Stimulated activated CD8-positive, alpha-beta memory T cell treated with anti-CD3 and anti-CD28 coated beads, Interleukin-15, amount 100 ng/mL, for 1 hour (primary cell): Measurements from ENCODE around the gene ADSS1.

ENCODE experiments used
- DNase-seq: peaks from one replicate; pipeline ENCODE4 v3.0.0-alpha.2; 2020; ENCODE audit warnings: low read depth

The ADSS1 gene

DNA sequence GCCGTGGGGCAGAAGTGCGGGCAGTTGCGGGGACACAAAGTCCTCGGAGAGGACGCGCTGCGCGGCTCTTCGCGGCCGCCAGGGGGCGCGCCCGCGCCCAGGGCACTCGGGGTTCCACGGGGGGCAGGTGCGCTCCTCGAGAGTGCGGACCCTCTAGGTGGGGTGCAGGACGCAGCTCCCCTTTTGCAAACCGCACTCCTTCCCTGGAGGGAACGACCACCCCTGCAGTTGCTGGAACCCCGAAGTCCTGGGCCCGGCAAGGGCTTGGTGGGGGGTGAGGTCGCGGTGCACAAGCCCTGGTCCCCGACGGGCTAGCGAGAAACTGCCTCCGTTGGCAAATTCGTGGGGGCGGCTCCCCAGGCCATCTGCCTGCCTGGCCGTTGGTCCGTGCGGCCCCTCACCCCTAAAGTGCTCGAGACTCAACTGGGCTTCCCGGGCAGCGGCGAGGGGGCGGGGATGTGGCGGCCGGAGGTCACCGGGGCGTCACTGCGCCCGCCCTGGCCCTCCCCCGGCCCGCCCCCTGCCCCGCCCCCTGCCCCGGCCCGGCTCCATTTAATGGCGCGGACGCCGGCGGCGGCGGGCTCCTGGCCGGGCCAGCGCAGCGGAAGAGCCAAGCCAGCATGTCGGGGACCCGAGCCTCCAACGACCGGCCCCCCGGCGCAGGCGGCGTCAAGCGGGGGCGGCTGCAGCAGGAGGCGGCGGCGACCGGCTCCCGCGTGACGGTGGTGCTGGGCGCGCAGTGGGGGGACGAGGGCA lies at the start of gene ADSS1:
Gene ADSS1, plus strand, starts transcription at position 579 of the 756 bp plus-strand sequence. Its CDS starts 42 bp downstream, at position 621.
- peak; percentile 14 for DNase-seq

DNA sequence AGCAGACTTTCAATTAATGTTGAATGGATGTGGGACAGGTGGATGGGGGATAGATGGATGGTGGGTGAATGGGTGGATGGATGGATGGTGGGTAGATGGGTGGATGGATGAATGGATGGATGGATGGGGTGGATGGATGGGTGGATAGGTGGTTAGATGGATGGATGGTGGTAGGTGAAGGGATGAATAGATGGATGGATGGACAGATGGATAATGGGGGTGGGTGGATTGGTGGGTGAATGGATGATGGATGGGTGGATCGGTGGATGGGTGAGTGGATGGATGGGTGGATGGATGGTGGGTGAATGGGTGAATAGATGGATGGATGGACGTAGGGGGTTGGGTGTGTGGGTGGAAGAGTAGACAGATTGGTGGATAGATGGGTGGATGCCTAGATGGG lies 48.6 kb upstream of the ADSS1 start:
- DNase-seq = no peak

DNA sequence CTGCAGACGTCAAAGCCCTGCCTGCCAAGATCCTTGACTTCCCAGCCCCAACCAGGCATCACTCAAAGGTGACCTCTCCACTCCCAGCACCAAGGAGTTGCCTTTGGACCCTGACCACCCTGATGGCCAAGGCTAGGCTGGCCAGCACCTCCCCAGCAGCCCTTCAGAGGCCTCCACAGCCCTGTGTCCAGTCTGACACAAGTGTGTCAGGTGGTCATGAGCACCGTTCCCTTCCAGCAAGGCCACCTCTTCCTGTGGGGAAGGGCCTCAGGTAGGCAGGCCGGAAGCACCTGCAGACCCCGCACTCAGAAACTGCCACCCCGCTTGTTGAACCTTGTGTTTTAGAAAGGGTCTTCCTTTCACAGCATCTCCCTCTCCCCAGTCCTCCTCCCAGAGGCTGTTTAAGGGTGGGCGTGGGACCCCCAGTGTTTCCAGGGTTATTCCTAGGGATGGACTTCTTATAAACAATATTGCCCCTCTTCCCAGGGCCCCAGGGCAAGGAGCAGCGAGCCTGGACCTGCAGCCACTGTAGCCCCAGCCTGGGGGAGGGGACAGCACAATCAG lies 47.8 kb upstream of the ADSS1 start:
- DNase-seq = no peak

DNA sequence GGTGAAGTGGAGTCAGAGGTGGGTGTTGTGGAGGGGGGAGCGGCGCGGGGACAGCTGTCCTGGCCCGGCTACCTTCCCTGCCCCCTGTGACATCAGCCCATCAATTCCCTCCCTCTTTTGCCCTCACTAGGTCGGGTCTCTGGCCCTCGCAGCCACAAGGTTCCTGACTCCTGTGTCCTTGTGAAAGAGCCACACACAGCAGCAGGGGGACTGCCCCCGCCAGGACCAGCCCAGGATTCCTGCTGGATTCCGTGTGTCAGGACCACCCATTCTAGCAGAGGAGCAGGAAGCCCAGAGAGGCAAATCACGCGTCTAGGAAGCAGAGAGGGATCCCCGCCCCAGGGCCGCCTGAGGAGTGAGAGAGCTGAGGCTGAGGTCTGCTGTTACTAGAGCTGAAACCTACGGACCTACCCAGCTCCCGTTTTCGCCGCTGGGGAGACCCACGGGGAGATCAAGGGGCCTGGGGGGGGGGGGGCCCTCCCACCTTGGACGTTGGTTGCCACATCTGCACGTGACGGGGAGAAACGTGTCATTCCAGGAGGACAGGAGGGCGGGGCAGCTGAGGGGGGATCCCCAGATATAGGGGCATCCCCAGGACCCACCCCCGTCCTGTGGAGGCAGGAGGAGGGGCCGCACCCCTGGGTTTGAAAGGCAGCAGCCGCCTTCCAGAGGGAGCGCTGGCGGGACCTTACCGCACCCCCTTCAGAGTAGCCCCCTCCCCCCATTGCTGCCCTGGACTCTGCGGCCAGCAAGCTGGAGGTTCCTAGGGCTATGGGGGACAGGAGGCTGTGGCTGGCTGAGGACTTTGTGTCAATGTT lies 47.1 kb upstream of the ADSS1 start:
- DNase-seq = no peak

DNA sequence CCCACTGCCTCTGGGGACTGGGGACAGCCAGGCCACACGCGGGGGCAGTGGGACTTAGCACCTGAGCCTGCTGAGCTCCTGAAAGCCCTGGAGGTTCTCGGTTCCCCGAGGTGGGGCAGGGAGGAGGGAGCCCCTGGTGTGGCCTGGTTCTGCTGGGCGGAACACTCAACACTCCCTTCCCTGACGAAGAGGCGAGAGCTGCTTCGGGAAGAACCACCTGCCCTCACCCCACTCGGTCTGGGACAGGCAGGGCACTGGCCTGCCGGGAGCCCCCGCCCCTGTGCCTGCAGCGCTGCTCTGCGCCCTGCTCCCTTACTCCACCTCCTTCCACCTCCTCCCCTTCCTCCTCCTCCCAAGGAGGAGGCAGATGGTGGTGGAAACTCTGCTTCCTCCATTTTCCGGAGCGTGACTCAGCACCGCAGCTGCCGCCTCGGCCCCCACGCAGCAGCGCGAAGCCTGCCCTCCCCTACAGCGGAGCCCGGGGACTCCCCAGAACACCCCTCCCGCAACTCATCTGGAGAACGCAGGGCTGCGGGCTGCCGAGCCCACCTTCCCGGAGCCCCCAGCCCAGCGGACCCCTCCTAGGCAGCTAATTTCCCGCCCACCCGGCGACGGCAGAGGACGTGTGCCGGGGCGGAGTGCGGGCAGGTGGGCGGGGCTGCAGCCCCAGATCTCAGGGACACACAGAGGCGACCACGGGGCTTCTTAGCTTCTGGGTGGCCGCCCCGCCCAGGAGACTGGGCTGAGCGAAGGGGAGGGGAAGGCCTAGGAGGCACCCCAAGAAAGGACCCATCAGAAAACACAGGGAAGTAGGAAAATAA lies 46.3 kb upstream of the ADSS1 start:
- DNase-seq = peak; percentile 47

DNA sequence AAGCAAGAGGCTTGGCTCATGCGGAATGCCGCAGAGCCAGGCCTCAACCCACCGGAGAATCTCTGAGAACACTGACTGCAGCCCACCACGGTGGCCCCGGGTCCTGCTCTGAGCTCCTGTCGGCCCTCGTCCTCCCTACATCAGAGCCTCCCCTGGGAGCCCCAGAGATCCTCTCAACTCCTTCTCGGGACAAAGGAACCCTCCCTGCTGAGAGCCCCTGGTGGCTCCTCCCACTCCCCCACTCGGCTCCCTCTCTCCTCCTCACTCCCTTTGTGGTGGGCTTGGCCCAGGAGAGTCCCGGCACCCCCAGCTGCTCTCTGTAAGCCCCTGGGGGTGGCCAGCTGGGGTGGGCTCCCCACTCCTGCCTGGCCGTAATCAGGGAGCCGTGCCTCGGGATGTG lies 45.7 kb upstream of the ADSS1 start:
- DNase-seq = no peak

DNA sequence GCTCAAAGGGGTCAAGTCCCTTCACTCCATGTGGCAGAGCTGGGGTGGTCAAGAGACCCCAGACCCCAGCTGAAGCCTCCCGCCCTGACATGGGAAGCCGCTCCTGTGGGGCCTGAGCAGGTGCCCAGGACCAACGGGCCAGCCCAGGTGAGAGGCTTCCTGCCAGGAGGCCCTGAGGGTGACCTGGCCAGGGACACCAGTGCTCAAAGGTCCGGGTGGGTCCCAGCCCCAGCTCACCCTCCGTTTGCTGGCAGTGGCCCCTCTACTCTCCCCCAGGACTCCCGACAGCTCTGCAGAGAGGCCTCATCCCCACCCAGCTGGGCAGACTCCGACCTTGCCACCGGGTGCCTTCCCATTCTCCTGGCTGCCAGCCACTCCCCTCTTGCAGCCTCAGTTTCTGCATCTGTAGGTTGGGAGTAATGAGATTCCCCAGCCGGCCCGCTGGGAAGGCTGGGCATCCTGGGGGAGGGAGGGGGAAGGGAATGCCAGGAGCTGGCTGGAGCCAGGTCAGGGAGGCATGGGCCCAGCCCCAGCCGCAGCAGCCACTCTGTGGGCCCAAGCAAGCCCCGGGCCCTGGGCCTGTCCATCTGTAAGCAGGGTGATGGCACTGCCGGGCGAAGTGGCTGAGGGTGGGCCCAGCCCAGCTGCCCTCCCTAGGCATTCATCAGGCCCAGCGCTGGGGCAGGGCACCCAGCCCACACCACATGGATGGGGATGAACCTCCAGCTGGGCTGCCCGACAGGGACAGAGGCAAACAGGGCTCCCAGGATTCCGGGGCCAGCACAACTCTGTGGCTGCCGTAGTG lies 44.9 kb upstream of the ADSS1 start:
- no peak for DNase-seq

DNA sequence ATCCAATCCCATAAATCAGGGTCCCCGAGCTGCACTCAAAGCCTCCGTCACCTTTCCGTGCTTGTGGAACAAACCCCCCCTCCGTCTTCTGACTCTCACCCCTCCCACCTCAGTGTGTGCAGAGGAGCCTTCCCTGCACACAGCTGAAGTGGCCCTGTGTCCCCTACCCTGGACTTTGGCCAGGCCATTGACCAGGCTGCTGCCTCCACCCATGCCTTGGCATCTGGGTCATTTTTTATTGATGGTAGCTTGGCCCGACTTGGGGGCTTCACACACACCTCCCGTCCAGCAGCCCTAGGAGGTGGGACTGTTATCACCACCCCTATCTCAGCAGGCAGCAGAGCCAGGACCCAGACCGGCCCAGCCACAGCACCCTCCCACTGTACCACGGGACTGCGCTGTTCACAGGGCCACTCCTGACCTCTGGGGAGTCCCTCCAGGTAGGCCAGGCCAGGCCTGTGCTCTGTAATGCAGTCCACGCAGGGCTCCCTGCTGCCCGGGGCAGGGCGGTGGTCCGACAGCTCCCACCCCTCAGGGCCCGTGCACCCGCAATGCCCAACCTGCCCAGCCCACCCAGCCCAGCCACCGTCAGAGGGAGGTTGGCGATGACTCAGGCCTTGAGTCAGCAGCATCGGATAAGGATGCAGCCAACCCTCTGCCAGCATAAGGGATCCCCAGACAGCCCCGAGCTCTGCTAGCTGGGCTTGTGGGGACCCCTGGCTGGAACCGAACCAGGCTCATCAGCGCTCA lies 43.8 kb upstream of the ADSS1 start:
- no peak for DNase-seq

DNA sequence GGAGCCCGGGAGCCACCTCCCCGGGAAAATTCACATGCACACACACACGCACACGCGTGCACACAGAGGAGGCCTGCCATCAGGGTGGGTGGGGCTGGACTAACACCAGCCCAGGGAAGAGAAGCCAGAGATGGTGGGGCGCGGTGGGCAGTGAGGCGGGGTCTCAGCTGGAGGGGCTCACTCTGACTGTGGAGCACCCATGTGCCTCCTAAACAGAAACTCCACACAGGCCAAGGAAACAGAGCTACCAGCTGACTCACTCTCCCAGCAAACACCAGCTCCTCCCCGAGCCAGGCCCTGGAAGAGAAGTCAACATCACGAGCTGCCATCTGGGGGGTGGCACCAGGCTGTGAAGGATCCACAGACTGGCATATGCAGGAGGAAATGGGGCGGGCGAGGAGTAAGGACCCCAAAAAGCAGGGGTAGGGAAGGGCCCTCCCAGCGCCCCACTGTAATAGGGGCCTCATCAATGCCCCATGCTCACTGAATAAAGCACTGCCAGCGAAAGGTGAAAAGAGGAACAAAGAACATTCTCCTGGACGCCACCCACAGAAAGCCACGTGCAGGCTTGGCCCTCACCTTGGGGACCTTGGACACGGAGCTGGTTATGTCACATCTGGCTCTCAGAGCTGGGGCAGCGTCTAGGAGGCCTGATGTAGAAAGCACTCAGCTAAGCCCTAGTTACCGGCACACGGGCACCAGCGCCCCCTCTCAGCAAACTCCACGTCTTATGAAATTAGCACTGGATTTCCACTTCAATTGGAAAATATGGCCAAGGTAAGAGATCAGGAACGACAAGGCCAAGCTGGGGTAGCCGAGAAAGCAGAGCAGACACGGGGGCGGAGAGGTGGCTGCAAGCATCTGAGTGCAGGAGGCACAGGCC lies 43.0 kb upstream of the ADSS1 start:
- DNase-seq = no peak

DNA sequence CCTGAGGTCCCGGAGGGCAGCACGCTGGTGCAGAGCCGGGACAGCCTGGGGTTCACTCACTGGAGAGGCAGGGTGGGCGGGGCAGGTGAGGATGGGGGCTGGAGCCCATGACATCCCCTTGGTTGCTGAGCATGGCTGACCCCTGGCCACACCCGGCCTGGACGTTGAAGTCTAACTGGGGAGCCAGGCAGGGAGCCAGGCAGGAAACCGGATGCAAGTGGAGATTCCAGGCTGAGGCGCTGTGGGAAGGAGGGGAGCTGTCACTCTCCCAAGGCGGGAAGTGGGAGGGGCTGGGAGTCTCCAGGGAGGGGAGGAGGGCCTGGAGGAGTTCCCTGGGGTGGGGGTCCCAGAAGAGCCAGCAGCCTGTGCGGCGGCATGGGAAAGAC lies 42.3 kb upstream of the ADSS1 start:
- DNase-seq = no peak

DNA sequence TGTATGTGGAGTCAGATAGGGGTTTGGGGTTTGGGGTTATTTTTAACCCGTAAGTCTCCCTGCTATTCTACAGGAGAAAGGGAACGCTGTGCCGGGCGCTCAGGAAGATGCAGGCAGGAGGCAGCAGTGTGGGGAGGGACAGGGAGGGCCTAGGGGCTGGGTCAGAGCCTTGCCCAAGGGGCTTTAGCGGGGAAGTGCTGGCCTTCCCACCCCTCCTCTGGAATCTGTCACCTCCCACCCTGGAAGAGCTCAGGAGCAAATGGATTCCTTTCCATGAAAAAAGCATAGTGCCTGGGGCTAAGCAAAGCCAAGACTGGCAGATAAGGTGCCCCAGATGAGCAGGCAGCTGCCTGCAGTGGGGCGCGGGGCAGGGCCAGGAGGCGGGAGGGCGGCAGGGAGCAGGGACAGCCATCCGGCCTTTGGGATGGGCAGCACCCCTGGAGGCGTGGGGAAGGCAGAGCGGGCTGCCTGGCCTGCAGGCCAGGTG lies 41.9 kb upstream of the ADSS1 start:
- DNase-seq = no peak

DNA sequence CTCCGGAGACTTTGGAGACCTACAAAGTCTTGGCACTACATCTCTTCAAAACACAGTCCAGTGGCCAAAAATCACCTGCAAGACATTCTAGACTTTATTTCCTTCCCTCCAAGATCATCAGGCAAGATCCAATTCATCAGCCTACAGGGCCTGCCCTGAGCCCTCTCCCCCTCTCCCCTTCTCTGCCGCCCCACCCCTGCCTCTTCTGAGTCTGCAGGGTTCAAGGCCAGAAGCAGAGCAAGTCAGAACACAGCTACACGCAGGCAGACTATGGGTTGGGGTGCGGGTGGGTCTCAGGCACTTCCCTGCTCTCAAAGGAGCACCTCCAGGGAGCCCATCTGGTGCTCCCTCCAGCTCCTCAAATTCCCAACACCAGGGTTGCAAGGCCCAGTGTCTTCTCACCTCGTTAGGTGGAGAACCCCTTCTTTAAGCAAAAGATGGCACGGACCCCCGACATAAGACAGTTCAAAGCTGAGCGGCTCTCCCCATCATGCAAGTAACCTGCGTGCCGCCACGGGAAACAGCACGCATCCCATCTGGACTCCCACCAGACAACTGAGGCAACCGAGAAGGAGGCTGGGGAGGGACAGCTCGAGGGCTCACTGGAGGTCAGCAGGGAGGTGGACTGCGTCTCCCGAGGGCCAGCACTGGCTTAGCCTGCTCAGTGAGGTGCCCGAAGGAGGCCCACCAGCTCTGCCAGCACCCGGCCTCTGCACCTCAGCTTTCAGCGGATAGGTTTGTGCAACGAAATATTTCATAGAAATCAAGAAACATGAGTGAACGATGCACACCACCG lies 40.2 kb upstream of the ADSS1 start:
- DNase-seq = no peak

DNA sequence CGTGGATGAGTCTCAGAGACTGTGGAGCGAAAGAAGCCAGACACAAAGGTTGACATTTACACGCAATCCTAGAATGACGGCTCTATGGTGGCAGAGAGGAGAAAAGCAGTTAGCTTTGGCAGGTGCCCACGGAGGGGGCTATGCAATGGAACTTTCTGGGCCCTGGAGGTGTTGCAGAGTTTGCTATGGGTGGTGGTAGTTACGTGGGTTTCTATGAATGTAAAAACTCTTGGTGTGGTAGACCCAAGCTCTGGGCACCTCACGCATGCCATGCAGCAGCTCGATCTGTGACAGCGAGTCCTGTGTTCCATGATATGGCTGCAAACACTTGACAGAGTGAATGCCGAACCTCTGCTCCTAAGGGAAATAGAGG lies 39.6 kb upstream of the ADSS1 start:
- DNase-seq = no peak

DNA sequence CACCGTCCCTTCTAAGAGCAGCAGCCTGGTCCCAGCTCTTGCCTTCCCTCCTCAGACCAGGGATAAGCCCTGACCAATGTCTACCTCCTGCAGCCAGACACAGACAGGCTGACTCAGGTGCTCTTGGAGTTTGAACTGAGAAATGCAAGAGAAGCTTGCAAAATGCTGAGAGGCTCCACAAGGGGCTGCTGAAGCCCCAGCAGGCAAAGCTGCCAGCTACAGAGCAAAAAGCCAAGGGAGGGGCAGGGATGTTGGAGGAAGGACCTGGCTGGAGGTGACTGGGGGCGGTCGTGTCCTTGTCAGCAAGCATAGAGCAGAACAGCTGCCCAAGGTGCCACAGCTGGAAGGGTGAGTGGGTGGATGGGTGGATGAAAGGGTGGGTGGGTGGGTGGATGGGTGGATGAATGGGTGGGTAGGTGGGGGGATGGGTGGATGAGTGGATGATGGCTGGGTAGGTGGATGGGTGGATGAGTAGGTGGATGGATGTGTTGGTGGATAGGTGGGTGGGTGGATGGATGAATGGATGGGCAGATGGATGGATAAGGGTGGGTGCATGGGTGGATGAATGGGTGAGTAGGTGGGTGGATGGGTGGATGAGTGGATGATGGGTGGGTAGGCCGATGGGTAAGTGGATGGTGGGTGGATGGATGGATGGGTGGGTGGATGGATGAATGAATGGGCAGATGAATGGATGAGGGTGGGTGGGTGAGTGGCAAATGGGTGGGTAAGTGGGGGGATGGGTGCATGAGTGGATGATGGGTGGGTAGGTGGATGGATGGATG lies 38.6 kb upstream of the ADSS1 start:
- DNase-seq = no peak

DNA sequence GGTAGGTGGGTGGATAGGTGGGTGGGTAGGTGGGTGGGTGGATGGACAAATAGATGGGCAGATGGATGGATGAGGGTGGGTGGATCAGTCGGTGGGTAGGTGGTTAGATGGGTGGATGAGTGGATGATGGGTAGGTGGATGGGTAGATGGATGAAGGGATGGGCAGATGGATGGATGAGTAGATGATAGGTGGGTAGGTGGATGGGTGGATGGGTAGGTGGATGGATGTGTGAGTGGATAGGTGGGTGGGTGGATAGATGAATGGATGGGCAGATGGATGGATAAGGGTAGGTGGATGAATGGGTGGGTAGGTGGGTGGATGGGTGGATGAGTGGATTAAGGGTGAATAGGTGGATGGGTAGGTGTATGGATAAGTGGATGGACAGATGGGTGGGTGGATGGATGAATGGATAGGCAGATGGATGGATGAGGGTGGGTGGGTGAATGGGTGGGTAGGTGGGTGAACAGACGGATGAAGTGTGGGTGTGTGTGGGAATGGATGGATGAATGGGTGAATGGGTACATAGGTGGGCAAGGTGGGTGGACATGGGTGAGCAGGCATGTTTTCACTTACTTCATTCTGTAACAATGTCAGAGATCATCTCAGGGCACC lies 37.9 kb upstream of the ADSS1 start:
- DNase-seq = no peak

DNA sequence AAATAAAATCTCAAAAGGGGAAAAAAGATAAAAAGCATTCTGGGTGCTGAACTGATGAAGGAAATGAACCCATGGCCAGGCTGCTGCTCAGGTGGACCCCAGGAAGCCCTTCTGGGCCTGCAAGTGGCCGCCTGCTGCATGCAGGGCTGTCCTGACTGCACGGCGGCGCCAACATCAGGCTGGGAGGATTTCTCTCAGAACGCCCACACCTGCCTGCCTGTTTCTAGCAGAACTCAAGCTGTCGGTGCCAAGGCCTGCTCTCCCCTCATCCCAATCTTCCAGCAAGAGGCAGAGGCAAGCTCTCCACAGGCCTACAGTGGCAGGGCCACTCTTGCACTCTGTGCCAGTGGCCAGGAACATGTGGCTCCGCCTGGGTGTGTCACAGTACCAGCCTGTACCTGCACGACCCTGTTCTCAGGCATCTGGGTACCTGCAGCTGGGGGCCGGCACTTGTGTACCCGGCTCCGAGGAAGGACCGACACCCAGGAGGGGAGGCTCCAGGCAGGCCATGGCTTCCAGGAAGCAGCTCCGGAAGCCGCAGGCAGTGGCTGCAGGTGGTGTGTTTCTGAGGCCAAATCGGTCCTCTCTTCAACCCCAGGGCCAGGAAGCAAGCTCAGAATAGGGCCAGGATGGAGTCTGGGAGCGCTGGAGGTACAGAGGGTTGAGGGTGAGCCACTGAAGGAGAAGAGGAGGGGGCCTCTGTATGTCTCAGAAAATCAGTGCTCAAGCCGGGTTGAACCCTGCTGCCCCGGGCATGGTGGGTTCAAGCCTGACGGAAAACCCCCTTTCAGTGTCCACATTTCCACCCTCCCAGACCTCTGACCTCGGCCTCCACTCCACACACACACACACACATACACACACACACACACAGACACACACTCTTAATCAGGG lies 37.2 kb upstream of the ADSS1 start:
- DNase-seq = no peak
